GM18909 (cell line): Measurements from ENCODE around the gene LNPEP.

Experiments used
- ATAC-seq: cut with Tn5 transposase; IDR thresholded peaks from one replicate; pipeline ENCODE4 v1.9.1; 2021; ENCODE audit warnings: mild to moderate bottlenecking; ENCODE audit not compliant: unreplicated experiment, poor library complexity

LNPEP gene

GRCh38 chr5:96935559-96936430, at the start of gene LNPEP:
Gene LNPEP, plus strand, starts transcription at chr5:96936080. Its CDS starts 76 bp downstream, at chr5:96936156.
- peak; percentile 53 for ATAC-seq

GRCh38 chr5:96893342-96893741, 42.5 kb upstream of the LNPEP start:
- ATAC-seq: no peak

DNA sequence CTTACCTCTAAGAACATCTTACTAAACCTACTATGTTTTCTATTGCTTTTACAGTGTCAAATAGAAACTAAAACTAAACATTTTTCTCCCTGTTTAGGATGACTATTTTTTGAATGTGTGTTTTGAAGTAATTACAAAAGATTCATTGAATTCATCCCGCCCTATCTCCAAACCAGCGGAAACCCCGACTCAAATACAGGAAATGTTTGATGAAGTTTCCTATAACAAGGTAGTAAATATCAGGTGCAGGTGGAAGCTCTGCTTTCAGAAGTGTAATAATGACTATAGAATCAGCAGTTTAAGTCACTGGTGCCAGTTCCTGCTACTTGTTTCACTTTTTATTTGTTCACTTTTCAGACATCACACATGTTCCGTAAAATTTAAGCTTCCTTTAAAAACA, 39.6 kb upstream of the LNPEP start:
- ATAC-seq: peak; percentile 79

GRCh38 chr5:96896806-96897205, 39.1 kb upstream of the LNPEP start:
- ATAC-seq: peak; percentile 97

DNA sequence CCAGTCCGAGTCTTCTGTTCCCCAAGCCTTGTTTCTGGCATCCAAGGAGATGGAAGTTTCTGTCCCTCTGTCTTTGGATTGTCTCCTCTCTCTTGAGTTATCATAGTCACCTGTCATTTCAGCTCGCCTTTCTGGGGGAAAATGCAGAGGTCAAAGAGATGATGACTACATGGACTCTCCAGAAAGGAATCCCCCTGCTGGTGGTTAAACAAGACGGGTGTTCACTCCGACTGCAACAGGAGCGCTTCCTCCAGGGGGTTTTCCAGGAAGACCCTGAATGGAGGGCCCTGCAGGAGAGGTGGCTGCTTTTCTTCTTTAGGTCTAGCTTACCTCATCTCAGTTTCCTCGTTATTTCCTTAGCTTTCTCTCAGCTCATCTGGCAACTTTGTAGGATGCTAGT, 34.5 kb upstream of the LNPEP start:
- no peak for ATAC-seq

GRCh38 chr5:96901841-96902240, 34.0 kb upstream of the LNPEP start:
- no peak for ATAC-seq

GRCh38 chr5:96902876-96903275, 33.0 kb upstream of the LNPEP start:
- no peak for ATAC-seq

GRCh38 chr5:96903300-96903699, 32.6 kb upstream of the LNPEP start:
- ATAC-seq: no peak

- ATAC-seq: no peak
Measured at GRCh38 chr5:96904054-96904931, 31.6 kb upstream of the LNPEP start.

- no peak for ATAC-seq
Measured at GRCh38 chr5:96905864-96906263, 30.0 kb upstream of the LNPEP start.

DNA sequence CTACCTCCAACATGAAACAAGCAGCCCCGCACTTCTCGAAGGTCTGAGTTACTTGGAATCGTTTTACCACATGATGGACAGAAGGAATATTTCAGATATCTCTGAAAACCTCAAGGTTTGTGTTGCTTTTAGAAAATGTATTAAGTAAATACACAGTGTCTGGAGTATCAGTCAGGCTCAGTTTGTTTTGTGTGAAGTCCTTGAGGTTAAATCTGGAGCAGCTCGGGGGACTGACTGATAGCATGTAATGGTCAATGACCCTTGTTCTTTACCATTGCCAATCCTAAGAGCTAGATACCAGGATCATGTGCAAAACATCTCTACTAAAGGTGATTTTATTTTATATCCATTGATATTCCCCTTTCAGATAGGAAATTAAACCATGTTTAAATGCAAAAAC, 26.9 kb upstream of the LNPEP start:
- ATAC-seq: no peak

- ATAC-seq: no peak
Measured at GRCh38 chr5:96909435-96909834, 26.4 kb upstream of the LNPEP start.

- no peak for ATAC-seq
Measured at GRCh38 chr5:96911139-96911538, 24.7 kb upstream of the LNPEP start.

DNA sequence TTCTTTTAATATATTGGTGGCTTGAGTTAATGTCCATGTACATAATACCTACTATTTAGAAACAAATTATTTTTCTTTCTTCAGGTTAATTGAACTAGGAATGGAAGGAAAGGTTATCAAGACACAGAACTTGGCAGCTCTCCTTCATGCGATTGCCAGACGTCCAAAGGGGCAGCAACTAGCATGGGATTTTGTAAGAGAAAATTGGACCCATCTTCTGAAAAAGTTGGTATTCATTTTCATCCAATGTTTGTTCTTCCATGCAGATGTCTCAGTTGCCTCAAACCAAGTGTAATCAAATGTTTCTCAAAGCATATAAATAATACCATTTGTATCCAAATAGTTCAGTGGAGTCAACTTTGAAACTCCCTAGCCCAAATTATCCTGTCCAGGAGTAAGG, 22.6 kb upstream of the LNPEP start:
- ATAC-seq: no peak

GRCh38 chr5:96919754-96920197, 16.1 kb upstream of the LNPEP start:
- peak; percentile 69 for ATAC-seq

DNA sequence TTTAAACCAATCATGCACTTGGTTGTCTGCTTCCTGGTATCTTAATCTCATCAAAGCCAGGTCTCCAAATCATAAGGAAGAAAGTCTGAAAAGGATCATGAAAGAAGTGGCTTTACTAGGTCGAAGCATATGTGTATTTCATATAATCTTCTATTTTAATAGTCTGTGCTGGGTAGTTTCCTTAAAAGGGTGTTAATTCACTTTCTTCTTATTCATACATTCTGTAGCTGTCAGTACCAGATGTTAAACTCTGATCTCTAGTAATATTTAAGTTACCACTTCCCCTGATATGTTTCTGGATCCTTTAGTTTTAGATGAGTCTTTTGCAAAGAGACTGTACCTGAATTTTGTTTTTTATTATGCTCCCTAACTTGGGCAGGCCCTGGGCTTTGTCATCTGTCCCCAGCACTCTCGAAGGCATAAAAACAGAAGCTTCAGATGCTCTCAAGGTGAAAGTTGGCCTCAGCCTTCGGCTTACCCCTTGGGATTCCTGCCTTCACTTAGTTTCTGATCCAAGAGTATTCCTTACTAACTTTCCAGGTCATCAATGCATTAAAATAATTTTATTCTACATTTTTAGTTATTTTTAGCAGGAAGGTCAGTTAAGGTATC, 15.0 kb upstream of the LNPEP start:
- no peak for ATAC-seq

GRCh38 chr5:96922499-96923244, 13.2 kb upstream of the LNPEP start:
- ATAC-seq: no peak

DNA sequence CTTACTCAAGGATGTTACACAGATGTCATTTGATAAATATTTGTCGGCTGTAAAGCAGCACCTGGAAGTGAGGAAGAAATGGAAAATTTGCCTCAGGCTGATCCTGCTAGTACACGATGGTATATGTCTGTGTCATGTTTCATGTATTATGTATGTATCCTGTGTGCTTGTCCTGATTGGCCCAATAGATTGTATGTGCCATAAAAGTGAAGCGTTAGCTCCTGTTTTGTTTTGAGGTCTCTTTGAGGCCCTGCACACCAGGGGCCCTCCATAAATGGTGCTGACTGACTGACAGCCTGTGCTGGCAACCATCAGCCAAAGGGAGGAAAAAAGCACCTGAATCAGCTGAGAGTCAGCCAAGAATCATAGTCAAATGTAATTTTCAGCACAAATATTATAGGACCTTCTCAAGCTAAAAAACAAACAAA, 11.8 kb upstream of the LNPEP start:
- no peak for ATAC-seq

DNA sequence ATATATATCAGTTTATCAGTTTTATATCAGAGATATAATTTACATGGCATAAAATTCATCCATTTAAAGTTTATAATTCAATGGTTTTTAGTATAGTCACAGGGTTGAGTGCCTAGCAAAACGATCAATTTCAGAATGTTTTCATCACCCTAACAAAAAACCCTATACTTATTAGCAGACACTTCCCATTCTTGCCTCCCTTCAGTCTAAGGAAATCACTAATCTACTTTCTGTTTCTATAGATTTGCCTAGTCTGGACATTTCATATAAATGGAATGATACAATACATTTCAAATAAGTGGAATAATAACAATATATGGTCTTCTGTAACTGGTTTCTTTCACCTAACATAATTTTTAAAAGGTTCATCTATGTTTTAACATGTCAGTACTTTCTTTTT, 9.6 kb upstream of the LNPEP start:
- ATAC-seq: no peak

GRCh38 chr5:96927008-96927407, 8.9 kb upstream of the LNPEP start:
- no peak for ATAC-seq
